Stomach (tissue), 4 donors: ENCODE data around the gene NIFK.

Source experiments
- CTCF ChIP-seq, 7 experiments: fragments of 450-650 bp in 4 of 7; fragments of 200-600 bp in 3 of 7; sonication (generic) in 3 of 7; IDR thresholded peaks; one replicate each; pipeline ENCODE4 v1.5.1; 2016 to 2019; ENCODE audit warnings: antibody characterized with exemption in 7 of 7, control low read depth in 2 of 7, mild to moderate bottlenecking in 1 of 7
- EP300 ChIP-seq: sonication (generic); formaldehyde crosslinking; IDR thresholded peaks from one replicate; pipeline ENCODE4 v1.6.1; 2017; ENCODE audit warnings: antibody characterized with exemption

- TF ChIP-seq CTCF (IDR thresholded peaks at IDR 0.05) (no peak), EP300 (no peak)
Measured at GRCh38 chr2:121686218-121686617, 50.5 kb downstream of the NIFK start.
